ENCODE data around the gene ACOX3.

ACOX3 gene

DNA sequence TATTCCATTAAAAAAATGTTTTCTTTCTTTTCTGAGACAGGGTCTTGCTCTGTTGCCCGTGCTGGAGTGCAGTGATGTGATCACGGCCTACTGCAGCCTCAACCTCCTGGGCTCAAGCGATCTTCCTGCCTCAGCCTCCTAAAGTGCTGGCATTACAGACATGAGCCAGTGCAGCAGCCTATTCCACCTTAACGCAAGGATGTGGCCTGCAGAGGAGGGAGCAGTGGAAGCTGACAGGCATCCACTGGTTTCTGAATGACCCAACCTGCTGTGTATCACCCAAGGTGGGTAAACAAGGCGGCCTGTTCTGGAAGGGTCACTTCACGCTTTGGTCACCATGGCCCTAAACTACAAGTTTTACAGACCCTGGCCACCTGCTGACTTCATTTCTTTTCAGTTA is 60.8 kb downstream of the ACOX3 start:
- TF ChIP-seq, protein P1, sequence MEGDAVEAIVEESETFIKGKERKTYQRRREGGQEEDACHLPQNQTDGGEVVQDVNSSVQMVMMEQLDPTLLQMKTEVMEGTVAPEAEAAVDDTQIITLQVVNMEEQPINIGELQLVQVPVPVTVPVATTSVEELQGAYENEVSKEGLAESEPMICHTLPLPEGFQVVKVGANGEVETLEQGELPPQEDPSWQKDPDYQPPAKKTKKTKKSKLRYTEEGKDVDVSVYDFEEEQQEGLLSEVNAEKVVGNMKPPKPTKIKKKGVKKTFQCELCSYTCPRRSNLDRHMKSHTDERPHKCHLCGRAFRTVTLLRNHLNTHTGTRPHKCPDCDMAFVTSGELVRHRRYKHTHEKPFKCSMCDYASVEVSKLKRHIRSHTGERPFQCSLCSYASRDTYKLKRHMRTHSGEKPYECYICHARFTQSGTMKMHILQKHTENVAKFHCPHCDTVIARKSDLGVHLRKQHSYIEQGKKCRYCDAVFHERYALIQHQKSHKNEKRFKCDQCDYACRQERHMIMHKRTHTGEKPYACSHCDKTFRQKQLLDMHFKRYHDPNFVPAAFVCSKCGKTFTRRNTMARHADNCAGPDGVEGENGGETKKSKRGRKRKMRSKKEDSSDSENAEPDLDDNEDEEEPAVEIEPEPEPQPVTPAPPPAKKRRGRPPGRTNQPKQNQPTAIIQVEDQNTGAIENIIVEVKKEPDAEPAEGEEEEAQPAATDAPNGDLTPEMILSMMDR (IDR thresholded peaks at IDR 0.05; ENCODE audit: low read depth, low read length): no peak
- H3K36me3 ChIP-seq: no peaks in the 10 kb centered on the region
- no peaks in the 10 kb centered on the region; the same call in 1 of the 2 replicates for H3K4me1 ChIP-seq
- H3K4me3 ChIP-seq (ENCODE audit: low read depth, low read length): no peak overlapping the region
- no peaks in the 10 kb centered on the region for H3K9me3 ChIP-seq
- no peaks in the 10 kb centered on the region for H3K27me3 ChIP-seq
- no peak for DNase-seq

DNA sequence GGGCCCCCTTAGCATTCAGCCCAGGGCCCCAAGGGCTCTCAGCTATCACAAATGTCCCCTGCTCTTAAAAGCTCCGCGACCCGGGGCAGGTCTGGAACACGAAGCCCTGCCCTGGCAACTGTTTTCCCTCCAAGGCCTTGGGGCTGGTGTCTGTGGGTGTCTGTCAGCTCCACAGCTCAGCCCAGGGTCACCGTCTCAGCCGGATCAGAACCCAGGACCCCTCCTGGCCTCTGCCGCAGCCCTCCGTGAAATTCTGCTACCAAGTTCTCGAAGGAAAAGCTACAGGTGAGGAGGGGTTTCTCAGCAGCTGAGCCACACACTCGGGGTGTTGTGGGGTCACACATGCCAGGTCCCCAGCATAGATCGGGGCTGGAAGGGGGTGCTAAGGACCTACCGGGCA is 61.2 kb downstream of the ACOX3 start:
- Histone ChIP-seq H3K4me3 (ENCODE audit: low read depth, low read length) (no peak overlapping the region), H3K9me3 (no peaks in the 10 kb centered on the region), H3K36me3 (no peaks in the 10 kb centered on the region), H3K4me1 (no peaks in the 10 kb centered on the region; the same call in 1 of the 2 replicates), H3K27me3 (no peaks in the 10 kb centered on the region)
- no peak for DNase-seq
- TF ChIP-seq, protein P1 (IDR thresholded peaks at IDR 0.05; ENCODE audit: low read depth, low read length): no peak

DNA sequence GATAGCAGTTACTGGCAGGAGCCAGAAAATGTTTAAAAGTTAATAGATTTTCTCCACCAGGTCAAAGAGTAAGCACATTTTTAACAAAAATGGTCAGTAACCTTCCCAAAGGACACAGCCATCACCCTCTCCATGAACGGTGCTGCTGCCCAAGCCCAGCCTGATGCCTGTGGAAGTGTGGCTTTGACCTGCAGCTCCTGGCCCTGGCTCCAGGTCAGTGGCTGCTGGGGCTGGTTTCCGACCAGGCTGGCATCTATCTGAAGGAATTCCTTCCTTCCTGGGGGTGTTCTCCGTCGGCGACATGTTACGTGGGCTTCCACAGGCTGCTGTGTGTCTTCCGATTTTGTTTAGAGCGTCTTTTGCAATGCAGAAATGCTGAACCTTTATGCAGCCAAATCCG is 61.7 kb downstream of the ACOX3 start:
- no peaks in the 10 kb centered on the region for H3K36me3 ChIP-seq
- no peaks in the 10 kb centered on the region for H3K27me3 ChIP-seq
- H3K9me3 ChIP-seq: no peaks in the 10 kb centered on the region
- TF ChIP-seq, protein P1 (IDR thresholded peaks at IDR 0.05; ENCODE audit: low read depth, low read length): no peak
- no peak for DNase-seq
- no peak overlapping the region for H3K4me3 ChIP-seq (ENCODE audit: low read depth, low read length)
- H3K4me1 ChIP-seq: no peaks in the 10 kb centered on the region; the same call in 1 of the 2 replicates

DNA sequence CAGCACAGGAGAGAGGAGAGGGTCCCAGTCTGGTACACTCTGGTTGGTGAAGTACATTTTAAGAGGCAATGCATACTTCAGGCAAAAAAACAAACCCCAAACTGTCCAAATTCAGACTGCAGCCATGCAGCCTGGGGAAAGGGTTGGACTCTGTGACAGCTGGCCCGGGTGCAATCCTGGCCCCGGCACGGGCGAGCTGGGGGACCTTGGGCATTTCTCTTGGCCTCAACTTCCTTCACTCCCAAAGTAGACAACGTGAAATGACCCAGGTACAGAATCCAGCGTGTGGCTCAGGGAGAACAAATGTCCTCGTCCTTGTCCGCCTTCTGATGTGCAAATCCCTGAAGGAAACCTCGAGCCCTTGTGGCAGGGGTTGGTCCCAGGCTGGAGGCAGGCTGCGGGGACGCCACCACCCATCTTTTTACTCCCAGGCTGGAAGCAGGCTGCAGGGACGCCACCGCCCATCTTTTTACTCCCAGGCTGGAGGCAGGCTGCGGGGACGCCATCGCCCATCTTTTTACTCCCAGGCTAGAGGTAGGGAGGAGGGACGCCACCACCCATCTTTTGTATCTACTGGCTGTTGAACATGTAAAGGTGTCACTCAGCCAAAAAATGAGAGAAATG is 62.3 kb downstream of the ACOX3 start:
- TF ChIP-seq, protein P1 (IDR thresholded peaks at IDR 0.05; ENCODE audit: low read depth, low read length): no peak
- no peaks in the 10 kb centered on the region for H3K9me3 ChIP-seq
- no peaks in the 10 kb centered on the region; the same call in 1 of the 2 replicates for H3K4me1 ChIP-seq
- H3K4me3 ChIP-seq (ENCODE audit: low read depth, low read length): no peak overlapping the region
- H3K27me3 ChIP-seq: no peaks in the 10 kb centered on the region
- no peaks in the 10 kb centered on the region for H3K36me3 ChIP-seq
- DNase-seq: no peak

DNA sequence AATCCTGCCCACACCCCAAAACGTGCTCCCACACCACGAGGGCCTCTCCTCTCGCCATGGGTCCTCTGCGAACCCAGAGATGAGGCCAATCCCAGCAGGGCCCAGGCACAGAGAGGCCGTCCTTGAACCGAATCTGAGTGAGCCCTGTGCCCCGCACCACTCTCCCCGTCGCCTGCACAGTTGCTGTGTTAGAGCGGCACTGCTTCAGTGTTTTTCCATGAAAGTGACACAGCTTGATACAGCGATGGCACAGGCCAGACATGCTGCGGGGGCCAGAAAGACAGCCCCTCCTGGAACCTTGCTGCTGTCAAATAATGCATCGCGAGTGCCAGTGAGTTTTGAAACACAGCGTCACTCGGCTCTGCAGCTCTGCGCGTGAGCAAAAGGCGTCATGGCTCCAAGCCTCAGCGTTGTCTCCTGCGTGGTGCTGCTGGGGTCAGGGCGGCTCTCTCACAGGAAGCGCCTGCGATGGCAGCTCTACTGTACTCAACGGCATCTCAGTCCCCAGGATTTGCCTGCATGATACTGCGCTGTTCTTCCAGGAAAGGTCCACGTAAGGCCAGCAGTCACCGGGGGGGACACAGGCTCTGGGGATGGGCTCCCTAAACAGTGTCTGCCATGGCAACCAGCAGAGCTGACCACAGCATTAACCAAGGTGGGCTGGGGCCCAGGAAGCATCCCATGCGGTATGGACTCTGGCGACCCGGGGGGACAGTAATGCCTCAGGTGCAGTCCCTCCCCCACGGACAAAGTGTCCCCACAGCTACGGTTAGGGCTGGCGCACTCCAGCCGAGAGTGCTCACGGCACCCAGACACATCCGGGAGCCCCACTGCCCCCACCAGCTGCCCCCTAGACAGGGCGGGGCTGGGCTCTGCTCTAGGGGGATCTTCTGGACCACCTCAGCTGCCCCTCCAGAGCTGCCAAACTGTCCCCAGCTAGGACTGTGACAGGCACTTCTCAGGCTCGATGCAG is 63.1 kb downstream of the ACOX3 start:
- DNase-seq: no peak
- H3K9me3 ChIP-seq: no peaks in the 10 kb centered on the region
- H3K4me1 ChIP-seq: no peaks in the 10 kb centered on the region; the same call in 1 of the 2 replicates
- H3K27me3 ChIP-seq: no peaks in the 10 kb centered on the region
- H3K36me3 ChIP-seq: no peaks in the 10 kb centered on the region
- no peak overlapping the region for H3K4me3 ChIP-seq (ENCODE audit: low read depth, low read length)
- TF ChIP-seq, protein P1 (IDR thresholded peaks at IDR 0.05; ENCODE audit: low read depth, low read length): no peak

All from BE2C (cell line).